Left ventricle myocardium inferior (tissue), 1 donor: ENCODE measurements around the gene ALDH1A1. TPM values are rescaled to one million over a fixed set of nuclear protein-coding genes. Genes with fewer than 3 reads are reported as not detected.

Experiments used
- DNase-seq: peaks from one replicate; pipeline ENCODE4 v3.0.0-alpha.2; 2020
- H3K27ac ChIP-seq: fragments of 200-600 bp; replicated peaks from 2 replicates; pipeline ENCODE4 v1.8.0; 2021
- H3K27me3 ChIP-seq: fragments of 200-600 bp; 2 replicates; pipeline ENCODE4 v1.8.0; 2021; ENCODE audit warnings: low read depth
- H3K36me3 ChIP-seq: fragments of 200-600 bp; 2 replicates; pipeline ENCODE4 v1.8.0; 2021
- H3K4me1 ChIP-seq: fragments of 200-600 bp; 2 replicates; pipeline ENCODE4 v1.8.0; 2021
- H3K4me3 ChIP-seq: fragments of 200-600 bp; 2 replicates; pipeline ENCODE4 v1.8.0; 2021; ENCODE audit warnings: mild to moderate bottlenecking, moderate library complexity
- H3K9me3 ChIP-seq: fragments of 200-600 bp; replicated peaks from 2 replicates; pipeline ENCODE4 v1.8.0; 2021
- intact Hi-C: fragments of 100-400 bp; cut with micrococcal nuclease; formaldehyde crosslinking; loops from one replicate; pipeline ENCODE4 v1.11.0; 2022
- total RNA-seq: library from RNA; stranded (reverse); fragmentation: NEBNext Ultra II Directional; extraction: Animal tissue kit (Norgen Biotek cat#: 25700); gene quantifications from one replicate; pipeline ENCODE4 v1.2.1, GENCODE V29; 2021
- TF ChIP-seq, protein P1 (sequence below): fragments of 200-600 bp; IDR thresholded peaks from 2 replicates; pipeline ENCODE4 v1.8.0; 2021; ENCODE audit warnings: antibody characterized with exemption, mild to moderate bottlenecking, borderline replicate concordance
- donor health status: DM: no; HTN: yes; CAD: no; lungs with severe emphysema.

Gene ALDH1A1
- total RNA-seq, 1 donor from 2014 or later, result 20.7 TPM

GRCh38 chr9:72978744-72979143 lies 25.9 kb upstream of the ALDH1A1 start:
- no peak for DNase-seq
- no peaks in the 10 kb centered on the region for H3K9me3 ChIP-seq
- TF ChIP-seq, protein P1, sequence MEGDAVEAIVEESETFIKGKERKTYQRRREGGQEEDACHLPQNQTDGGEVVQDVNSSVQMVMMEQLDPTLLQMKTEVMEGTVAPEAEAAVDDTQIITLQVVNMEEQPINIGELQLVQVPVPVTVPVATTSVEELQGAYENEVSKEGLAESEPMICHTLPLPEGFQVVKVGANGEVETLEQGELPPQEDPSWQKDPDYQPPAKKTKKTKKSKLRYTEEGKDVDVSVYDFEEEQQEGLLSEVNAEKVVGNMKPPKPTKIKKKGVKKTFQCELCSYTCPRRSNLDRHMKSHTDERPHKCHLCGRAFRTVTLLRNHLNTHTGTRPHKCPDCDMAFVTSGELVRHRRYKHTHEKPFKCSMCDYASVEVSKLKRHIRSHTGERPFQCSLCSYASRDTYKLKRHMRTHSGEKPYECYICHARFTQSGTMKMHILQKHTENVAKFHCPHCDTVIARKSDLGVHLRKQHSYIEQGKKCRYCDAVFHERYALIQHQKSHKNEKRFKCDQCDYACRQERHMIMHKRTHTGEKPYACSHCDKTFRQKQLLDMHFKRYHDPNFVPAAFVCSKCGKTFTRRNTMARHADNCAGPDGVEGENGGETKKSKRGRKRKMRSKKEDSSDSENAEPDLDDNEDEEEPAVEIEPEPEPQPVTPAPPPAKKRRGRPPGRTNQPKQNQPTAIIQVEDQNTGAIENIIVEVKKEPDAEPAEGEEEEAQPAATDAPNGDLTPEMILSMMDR, result no peak
- no peaks in the 10 kb centered on the region for H3K27me3 ChIP-seq
- H3K36me3 ChIP-seq, result no peaks in the 10 kb centered on the region
- no peaks in the 10 kb centered on the region for H3K4me1 ChIP-seq
- intact Hi-C loops, result no loop called here
- no peak overlapping the region for H3K4me3 ChIP-seq
- no peak overlapping the region for H3K27ac ChIP-seq

DNA sequence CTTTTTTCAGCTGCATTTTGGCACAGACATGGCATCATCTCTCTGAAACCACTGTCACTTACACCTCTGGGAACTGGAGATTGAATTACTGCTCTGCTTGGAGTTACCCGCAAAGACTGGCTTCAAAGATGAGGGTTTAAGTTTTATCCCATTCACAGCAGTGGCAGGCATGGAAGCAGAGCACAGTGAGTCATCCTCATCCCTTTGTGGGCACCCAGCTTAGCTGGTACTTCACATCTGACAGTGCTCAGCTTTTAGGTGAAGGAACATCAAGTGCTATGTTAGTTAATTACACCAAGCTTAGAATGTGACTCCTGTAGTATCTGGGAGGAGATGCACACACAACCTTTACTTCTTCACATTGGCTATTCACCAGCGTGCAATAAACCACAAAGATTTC lies 24.8 kb upstream of the ALDH1A1 start:
- no peak for DNase-seq
- Histone ChIP-seq H3K4me3 (no peak overlapping the region), H3K4me1 (no peaks in the 10 kb centered on the region), H3K27me3 (no peaks in the 10 kb centered on the region), H3K27ac (no peak overlapping the region), H3K36me3 (no peaks in the 10 kb centered on the region), H3K9me3 (no peaks in the 10 kb centered on the region)
- TF ChIP-seq, protein P1, result no peak
- intact Hi-C loops, result no loop called here

DNA sequence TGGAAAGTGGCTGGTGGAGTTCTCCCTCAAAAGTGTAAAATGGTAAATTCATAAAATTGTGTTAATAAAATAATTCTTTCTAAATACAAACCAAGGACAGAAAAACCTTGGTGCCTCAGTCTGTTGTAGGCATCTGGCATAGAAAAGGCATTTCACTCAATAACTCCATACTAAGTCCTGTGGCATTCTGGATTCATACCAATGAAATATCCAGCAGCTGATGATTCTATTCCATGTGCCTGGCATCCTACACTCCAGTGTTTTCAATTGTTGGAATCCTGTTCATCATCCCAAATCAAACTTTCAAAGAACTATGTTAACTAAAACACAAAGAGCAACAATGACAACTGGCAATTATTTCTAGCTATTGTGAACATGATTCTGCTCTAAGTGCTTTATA lies 21.6 kb upstream of the ALDH1A1 start:
- Histone ChIP-seq H3K27me3 (no peaks in the 10 kb centered on the region), H3K4me1 (no peaks in the 10 kb centered on the region), H3K4me3 (no peak overlapping the region), H3K27ac (no peak overlapping the region), H3K9me3 (no peaks in the 10 kb centered on the region), H3K36me3 (no peaks in the 10 kb centered on the region)
- TF ChIP-seq, protein P1, result no peak
- intact Hi-C loops, result no loop called here
- DNase-seq, result no peak

DNA sequence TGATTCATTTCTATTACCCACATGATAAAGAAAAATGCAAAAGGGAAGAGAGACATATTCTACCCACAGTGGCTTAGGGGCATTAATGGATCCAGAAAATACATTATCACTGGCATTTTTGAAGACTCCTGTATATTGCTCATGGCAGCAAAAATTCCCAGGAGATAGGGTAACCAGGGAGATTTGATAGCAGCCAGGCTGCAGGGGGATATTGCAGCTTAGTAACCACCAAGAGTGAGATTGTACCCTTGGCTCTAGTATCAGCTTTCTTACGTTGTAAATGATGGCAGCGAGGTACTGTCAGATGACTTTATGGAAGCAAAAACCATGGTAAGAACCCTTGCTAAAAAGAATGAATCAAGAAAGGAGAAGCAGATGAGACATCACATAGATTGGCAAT lies 19.8 kb upstream of the ALDH1A1 start:
- intact Hi-C loops, result no loop called here
- Histone ChIP-seq H3K9me3 (peaks cover 10% of the 10 kb centered on the region), H3K27me3 (no peaks in the 10 kb centered on the region), H3K27ac (no peak overlapping the region), H3K4me3 (no peak overlapping the region), H3K36me3 (no peaks in the 10 kb centered on the region), H3K4me1 (no peaks in the 10 kb centered on the region)
- no peak for DNase-seq
- TF ChIP-seq, protein P1, result no peak

DNA sequence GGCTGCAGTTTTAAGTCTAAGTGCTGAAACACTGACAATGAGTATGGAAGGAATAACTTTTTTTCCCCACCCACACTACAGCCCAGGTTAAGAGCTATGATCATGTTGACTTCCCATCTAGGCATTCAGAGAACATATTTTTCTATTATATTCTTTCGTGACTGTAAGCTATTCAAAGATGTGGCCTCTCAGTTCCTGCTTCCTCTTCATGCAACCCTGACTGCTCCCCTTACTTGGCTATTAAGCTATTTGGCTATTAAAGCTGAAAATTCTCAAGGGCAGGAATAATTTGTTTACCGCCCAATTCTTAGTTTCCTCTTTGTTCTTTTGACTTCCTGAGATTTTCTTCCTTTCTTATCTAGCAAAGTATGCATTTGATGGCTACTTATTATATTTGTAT lies 18.6 kb upstream of the ALDH1A1 start:
- peaks cover 10% of the 10 kb centered on the region for H3K9me3 ChIP-seq
- H3K27ac ChIP-seq, result no peak overlapping the region
- intact Hi-C loops, result no loop called here
- H3K27me3 ChIP-seq, result no peaks in the 10 kb centered on the region
- TF ChIP-seq, protein P1, result no peak
- no peaks in the 10 kb centered on the region for H3K4me1 ChIP-seq
- DNase-seq, result no peak
- H3K4me3 ChIP-seq, result no peak overlapping the region
- H3K36me3 ChIP-seq, result no peaks in the 10 kb centered on the region

DNA sequence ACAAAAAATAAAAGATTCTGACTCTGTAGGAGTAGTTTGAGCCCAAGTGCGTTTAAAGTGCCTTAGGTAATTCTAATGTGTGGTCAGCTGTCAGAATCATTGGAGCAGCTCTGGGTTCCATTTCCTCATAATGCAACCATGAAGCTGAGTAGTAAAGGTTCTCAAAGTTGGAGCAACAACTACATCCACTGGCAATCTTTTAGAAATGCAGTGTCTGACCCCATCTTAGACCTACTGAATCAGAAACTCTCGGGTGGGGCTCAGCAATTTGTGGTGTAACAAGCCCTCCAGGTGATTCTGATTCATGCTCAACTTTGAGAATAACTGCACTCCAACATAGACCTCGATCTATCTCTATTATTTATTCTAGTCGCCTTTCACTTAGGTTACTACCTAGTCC lies 7.6 kb upstream of the ALDH1A1 start:
- Histone ChIP-seq H3K27me3 (no peaks in the 10 kb centered on the region), H3K4me1 (no peaks in the 10 kb centered on the region), H3K4me3 (no peak overlapping the region), H3K27ac (no peak overlapping the region), H3K36me3 (no peaks in the 10 kb centered on the region), H3K9me3 (peaks cover 12% of the 10 kb centered on the region)
- intact Hi-C loops, result no loop called here
- TF ChIP-seq, protein P1, result no peak
- no peak for DNase-seq
